Fibroblast of lung (primary cell): ENCODE results near the gene KCNG1. TPM values are rescaled to one million over a fixed set of nuclear protein-coding genes. Genes with fewer than 3 reads are reported as not detected.

ENCODE experiments used
- DNase-seq, 2 donors: peaks; one replicate each; pipeline versions ENCODE4 v3.0.0 to v3.0.0-alpha.2; 2010; ENCODE audit warnings: low read depth in 2 of 2
- H2AFZ ChIP-seq: 2 replicates; pipeline ENCODE4 v1.5.1; 2012; ENCODE audit warnings: low read length, control low read depth, inconsistent platforms
- H3K27ac ChIP-seq: 2 replicates; pipeline ENCODE4 v1.5.1; 2011; ENCODE audit warnings: low read length, control low read depth; ENCODE audit not compliant: insufficient read depth
- H3K27me3 ChIP-seq: 2 replicates; pipeline ENCODE4 v1.5.1; 2011; ENCODE audit warnings: mild to moderate bottlenecking, low read length; ENCODE audit not compliant: control insufficient read depth, insufficient read depth
- H3K36me3 ChIP-seq: 2 replicates; pipeline ENCODE4 v1.5.1; 2011; ENCODE audit warnings: low read length; ENCODE audit not compliant: control insufficient read depth, insufficient read depth
- H3K4me1 ChIP-seq: 2 replicates; pipeline ENCODE4 v1.5.1; 2011; ENCODE audit warnings: low read length; ENCODE audit not compliant: control insufficient read depth, insufficient read depth; ENCODE audit errors: extremely low read depth
- H3K4me2 ChIP-seq: 2 replicates; pipeline ENCODE4 v1.5.1; 2011; ENCODE audit warnings: low read length, control low read depth; ENCODE audit not compliant: insufficient read depth; ENCODE audit errors: extremely low read depth
- H3K4me3 ChIP-seq, 4 experiments: fragments of 200-600 bp in 1 of 4; sonication (generic) in 1 of 4; replicated peaks in 1 of 4; 2 replicates each; pipeline ENCODE4 v1.5.1; 2011 to 2016; ENCODE audit warnings: low read length in 4 of 4, low read depth in 3 of 4, mild to moderate bottlenecking in 3 of 4, control low read depth in 2 of 4, inconsistent platforms in 1 of 4, mixed read lengths in 1 of 4; ENCODE audit not compliant: insufficient read depth in 1 of 4; ENCODE audit errors: control extremely low read depth in 1 of 4
- H3K79me2 ChIP-seq: 2 replicates; pipeline ENCODE4 v1.5.1; 2012; ENCODE audit warnings: mild to moderate bottlenecking, low read length, inconsistent platforms; ENCODE audit not compliant: control insufficient read depth, insufficient read depth
- H3K9ac ChIP-seq: 2 replicates; pipeline ENCODE4 v1.5.1; 2011; ENCODE audit warnings: mild to moderate bottlenecking, low read length, control low read depth; ENCODE audit not compliant: insufficient read depth
- H3K9me3 ChIP-seq: 2 replicates; pipeline ENCODE4 v1.5.1; 2012; ENCODE audit warnings: low read depth, low read length; ENCODE audit not compliant: control insufficient read depth, insufficient read depth
- H4K20me1 ChIP-seq: 2 replicates; pipeline ENCODE4 v1.5.1; 2011; ENCODE audit warnings: low read length; ENCODE audit not compliant: control insufficient read depth, insufficient read depth; ENCODE audit errors: extremely low read depth
- CTCF ChIP-seq, 2 donors: IDR thresholded peaks in 1 of 2; conservative IDR thresholded peaks in 1 of 2; 1 replicate in 1 of 2; 2 replicates in 1 of 2; pipeline ENCODE4 v1.5.1; 2011 to 2012; ENCODE audit warnings: low read length in 2 of 2, control low read depth in 1 of 2, inconsistent platforms in 1 of 2, low read depth in 1 of 2, mild to moderate bottlenecking in 1 of 2
- EZH2 ChIP-seq: IDR thresholded peaks from 2 replicates; pipeline ENCODE4 v1.5.1; 2012; ENCODE audit warnings: low read length, control low read depth, mild to moderate bottlenecking; ENCODE audit errors: missing control alignments
- polyA plus RNA-seq, 2 donors: library from polyadenylated mRNA; depleted of rRNA in 1 of 2; stranded (reverse) in 1 of 2; unstranded in 1 of 2; fragments of >200 nt; gene quantifications; 2 replicates each; pipeline ENCODE4 v1.2.1, GENCODE V29; 2011 to 2012; ENCODE audit warnings: missing spikeins in 1 of 2
- total RNA-seq: library from RNA; depleted of rRNA; stranded (reverse); fragments of >200 nt; gene quantifications from 2 replicates; pipeline ENCODE4 v1.2.1, GENCODE V29; 2014

KCNG1 gene
- total and polyA plus RNA-seq, 2 donors (not counting 1 experiment from before 2014, with no cell fraction given): 1.8 to 9.9 TPM

- H3K79me2 ChIP-seq: no peaks in the 10 kb centered on the region
- H4K20me1 ChIP-seq: no peaks in the 10 kb centered on the region
- H3K27me3 ChIP-seq: peaks cover 26% of the 10 kb centered on the region
- peak overlapping the region; percentile 44 for H2AFZ ChIP-seq
- H3K4me3 ChIP-seq: peak overlapping the region; percentile 35 to 72 (median 48)
- DNase-seq: no peak
- H3K9ac ChIP-seq: peak overlapping the region; percentile 62
- no peak overlapping the region for H3K27ac ChIP-seq
- H3K4me2 ChIP-seq: peak overlapping the region; percentile 71
- no peaks in the 10 kb centered on the region for H3K9me3 ChIP-seq
- no peaks in the 10 kb centered on the region for H3K36me3 ChIP-seq
- TF ChIP-seq CTCF (conservative IDR thresholded peaks at IDR 0.05 in 1 of 2, IDR thresholded peaks at IDR 0.05 in 1 of 2; ENCODE audit: low read depth in 1 of 2, low read length in 2 of 2) (no peak), EZH2 (peak; percentile 21)
- peaks cover 6% of the 10 kb centered on the region for H3K4me1 ChIP-seq
These were observed 592 bp downstream of the KCNG1 start for GRCh38 chr20:51022227-51022802.

- H3K4me2 ChIP-seq: no peak overlapping the region
- no peak overlapping the region for H3K9ac ChIP-seq
- no peaks in the 10 kb centered on the region for H3K79me2 ChIP-seq
- H3K27me3 ChIP-seq: peaks cover 23% of the 10 kb centered on the region
- peak; percentile 30 to 59 for DNase-seq
- H3K36me3 ChIP-seq: no peaks in the 10 kb centered on the region
- H2AFZ ChIP-seq: no peak overlapping the region
- H3K27ac ChIP-seq: no peak overlapping the region
- peaks cover 6% of the 10 kb centered on the region for H3K4me1 ChIP-seq
- H4K20me1 ChIP-seq: no peaks in the 10 kb centered on the region
- TF ChIP-seq EZH2 (no peak), CTCF (conservative IDR thresholded peaks at IDR 0.05 in 1 of 2, IDR thresholded peaks at IDR 0.05 in 1 of 2; ENCODE audit: low read depth in 1 of 2, low read length in 2 of 2) (no peak)
- H3K9me3 ChIP-seq: no peaks in the 10 kb centered on the region
- peak overlapping the region in 1 of 4 experiments; percentile 72 for H3K4me3 ChIP-seq
These were observed 1.6 kb downstream of the KCNG1 start for GRCh38 chr20:51021067-51022025.

GRCh38 chr20:51020657-51021056 is 2.2 kb downstream of the KCNG1 start:
- Histone ChIP-seq H3K4me3 (no peak overlapping the region), H3K79me2 (no peaks in the 10 kb centered on the region), H3K27me3 (peaks cover 21% of the 10 kb centered on the region), H3K9me3 (no peaks in the 10 kb centered on the region), H3K4me2 (no peak overlapping the region), H3K36me3 (no peaks in the 10 kb centered on the region), H3K9ac (no peak overlapping the region), H3K4me1 (peaks cover 6% of the 10 kb centered on the region), H3K27ac (no peak overlapping the region), H2AFZ (no peak overlapping the region), H4K20me1 (no peaks in the 10 kb centered on the region)
- TF ChIP-seq EZH2: no peak
- no peak for TF ChIP-seq CTCF (conservative IDR thresholded peaks at IDR 0.05 in 1 of 2, IDR thresholded peaks at IDR 0.05 in 1 of 2; ENCODE audit: low read depth in 1 of 2, low read length in 2 of 2)
- DNase-seq: no peak
